GM19043 (cell line): ENCODE data around the gene DHRS7C.
"Not testable (repeated sequence)": the region's sequence is repeated elsewhere in the genome, so short reads cannot be mapped to it uniquely, and the experiment has no call there.

Experiments used
- ATAC-seq: cut with Tn5 transposase; IDR thresholded peaks from one replicate; pipeline ENCODE4 v1.9.1; 2021; ENCODE audit warnings: low read depth; ENCODE audit not compliant: unreplicated experiment

Gene DHRS7C

GRCh38 chr17:9810100-9810949 lies 18.9 kb upstream of the DHRS7C start:
- ATAC-seq = no peak

DNA sequence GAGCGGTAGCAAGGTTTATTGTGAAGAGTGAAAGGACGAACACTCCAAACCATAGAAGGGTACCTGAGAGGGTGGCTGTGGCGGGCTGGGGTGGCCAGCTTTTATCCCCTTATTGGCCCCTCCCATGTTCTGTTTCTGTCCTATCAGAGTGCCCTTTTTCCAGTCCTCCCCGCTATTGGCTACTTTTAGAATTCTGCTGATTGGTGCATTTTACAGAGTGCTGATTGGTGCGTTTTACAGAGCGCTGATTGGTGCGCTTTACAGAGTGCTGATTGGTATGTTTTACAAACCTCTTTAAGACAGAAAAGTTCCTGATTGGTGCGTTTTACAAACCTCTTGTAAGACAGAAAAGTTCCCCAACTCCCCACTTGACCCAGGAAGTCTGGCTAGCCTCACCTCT lies 18.0 kb upstream of the DHRS7C start:
- no peak for ATAC-seq

DNA sequence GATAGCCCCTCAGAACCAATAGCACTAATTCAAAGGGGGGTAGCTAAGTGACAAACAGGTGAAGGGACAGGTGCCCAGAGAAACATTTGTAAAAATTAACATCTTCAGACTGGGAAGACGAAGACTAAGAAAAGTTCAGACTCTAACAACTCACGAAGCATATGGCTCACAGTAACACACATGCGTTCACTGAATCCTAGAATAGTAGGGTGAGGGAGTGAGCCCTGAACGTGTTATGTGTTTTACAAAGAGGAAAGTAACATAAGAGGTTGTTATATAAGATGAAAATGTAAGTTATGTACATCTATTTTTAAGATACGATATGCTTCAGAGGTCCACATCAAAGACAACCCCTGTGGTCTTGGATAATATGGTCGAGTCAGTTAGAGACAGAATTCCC lies 15.3 kb upstream of the DHRS7C start:
- no peak for ATAC-seq

DNA sequence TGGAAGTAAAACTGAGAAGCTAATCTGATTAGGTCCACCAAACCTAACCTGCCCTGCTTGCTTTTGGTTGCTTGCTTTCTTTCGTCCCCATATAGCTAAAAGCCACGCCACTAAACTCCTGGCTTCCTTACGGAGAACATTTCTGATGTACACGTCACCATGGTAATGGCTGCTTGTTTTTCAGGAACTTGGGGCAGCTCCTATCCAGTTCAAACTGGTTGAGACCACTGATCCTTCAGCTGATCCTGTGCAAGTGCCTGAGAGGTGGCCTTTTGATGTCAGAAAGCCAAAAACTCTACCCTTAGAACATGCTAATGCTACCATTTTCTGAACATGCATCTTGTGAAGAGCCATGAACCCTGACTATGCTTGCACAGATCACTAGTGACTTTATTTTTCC lies 14.4 kb upstream of the DHRS7C start:
- no peak for ATAC-seq

- ATAC-seq = no peak
Measured at GRCh38 chr17:9802697-9803096, 11.3 kb upstream of the DHRS7C start.

DNA sequence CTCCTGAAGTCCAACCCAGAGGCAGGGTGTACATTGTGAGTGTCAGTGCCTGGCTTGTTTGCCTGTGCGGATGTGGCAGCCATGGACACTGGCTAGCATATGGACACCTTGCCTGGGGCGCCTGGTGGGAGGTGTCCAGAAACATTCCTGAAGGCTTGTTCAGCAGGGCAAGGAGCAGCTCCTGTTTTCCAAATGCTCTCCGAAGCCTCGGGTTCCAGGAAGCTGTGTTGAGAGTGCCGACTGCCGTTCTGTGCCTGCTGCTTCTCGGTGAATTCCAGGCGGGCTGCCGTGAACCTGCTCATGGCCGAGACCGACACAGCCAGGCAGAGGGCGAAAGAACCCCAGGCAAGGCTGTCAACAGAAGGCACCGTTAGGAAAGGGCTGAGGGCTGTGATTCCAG lies 10.9 kb upstream of the DHRS7C start:
- ATAC-seq = no peak

DNA sequence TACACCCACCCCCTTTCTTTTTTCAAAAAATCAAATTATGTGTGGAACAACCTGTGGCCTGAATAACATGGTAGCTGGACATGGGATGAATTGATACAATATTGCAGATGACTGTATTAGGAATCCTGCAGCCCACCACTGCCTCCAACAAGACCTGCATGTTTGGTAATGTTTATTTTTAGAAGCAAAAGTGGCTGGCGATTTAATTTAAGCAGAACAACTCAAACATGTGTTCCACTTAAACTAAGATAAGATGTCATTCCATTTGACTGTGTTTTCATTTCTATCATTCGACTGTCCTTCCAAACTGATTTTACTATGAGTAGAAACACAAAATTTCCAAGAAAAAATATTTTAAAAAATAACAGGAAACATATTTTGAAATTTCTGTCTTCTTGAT lies 10.1 kb upstream of the DHRS7C start:
- no peak for ATAC-seq

- no peak for ATAC-seq
Measured at GRCh38 chr17:9798724-9799123, 7.3 kb upstream of the DHRS7C start.

DNA sequence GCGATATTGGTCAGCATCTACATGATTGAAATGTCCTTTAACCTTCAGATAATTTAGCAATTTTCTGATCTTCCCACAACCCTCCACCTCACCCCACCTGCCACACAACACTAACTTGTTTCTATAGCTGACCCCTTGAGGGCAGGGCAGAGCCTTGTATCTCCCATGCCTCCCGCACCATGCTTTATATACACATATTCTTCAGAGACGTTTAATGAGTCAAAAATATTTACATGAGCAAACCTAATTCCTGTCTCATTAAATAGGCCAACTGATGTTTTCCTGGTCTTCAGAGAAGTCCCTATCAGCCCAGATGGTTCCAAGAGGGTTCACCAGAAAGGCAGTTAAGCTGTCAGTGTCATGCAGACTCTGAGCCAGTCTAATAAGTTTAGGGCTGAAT lies 6.6 kb upstream of the DHRS7C start:
- no peak for ATAC-seq

- no peak for ATAC-seq
Measured at GRCh38 chr17:9792181-9792840, 919 bp upstream of the DHRS7C start.

- ATAC-seq = no peak
Measured at GRCh38 chr17:9790316-9790715, 1.1 kb downstream of the DHRS7C start.

DNA sequence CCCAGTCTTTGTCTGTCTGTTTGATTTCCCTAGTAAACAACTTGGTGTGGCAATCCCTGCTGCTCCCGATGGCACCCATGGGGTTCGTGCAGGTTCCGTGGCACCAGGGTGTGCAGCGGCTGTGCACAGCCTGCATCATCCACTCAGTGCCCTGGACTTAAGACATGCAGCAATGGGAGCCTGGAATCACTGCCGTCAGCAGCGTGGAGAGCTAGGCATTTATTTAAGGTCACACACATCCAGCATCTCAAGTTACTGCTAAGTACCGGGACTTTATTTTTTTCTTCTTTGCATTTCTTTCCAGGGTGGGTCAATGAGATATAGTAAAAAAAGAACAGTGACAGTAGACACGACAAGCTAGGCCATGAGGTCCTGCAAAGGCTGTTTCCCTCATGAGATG lies 2.8 kb downstream of the DHRS7C start:
- no peak for ATAC-seq

GRCh38 chr17:9784544-9784943 lies 6.8 kb downstream of the DHRS7C start:
- no peak for ATAC-seq

DNA sequence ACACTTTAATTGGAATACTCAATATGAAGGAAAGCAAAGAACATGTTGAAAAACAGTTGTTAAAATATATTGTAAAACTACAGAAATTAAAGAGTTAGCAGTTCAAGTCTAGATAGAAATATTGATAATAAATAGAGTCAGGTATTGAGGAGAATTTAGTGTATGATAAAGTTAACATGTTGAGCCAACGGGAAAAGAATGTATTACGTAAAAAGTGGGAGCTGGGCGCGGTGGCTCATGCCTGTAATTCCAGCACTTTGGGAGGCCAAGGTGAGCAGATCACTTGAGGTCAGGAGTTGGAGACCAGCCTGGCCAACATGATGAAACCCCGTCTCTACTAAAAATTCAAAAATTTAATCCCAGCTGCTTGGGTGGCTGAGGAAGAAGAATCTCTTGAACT lies 7.9 kb downstream of the DHRS7C start:
- ATAC-seq = not testable (repeated sequence)

DNA sequence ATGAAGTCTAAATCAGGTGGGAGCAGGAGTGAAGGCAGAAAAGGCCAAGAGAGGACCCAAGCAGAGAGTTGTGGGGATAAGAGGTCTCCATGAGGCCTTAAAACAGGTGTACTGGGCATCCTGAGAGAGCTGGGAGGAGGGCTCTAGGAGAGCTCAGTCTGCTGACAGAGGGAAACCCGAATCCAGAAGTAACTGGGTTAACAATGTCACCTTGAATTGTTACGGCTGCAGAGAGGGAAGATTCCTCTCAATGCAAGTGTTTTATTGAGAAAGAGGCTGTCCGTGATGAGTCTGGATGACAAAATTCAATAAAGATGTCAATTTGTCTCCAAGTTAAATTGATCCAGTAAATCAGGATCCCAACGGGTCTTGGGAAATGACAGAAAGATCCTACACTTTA lies 8.3 kb downstream of the DHRS7C start:
- ATAC-seq = no peak

DNA sequence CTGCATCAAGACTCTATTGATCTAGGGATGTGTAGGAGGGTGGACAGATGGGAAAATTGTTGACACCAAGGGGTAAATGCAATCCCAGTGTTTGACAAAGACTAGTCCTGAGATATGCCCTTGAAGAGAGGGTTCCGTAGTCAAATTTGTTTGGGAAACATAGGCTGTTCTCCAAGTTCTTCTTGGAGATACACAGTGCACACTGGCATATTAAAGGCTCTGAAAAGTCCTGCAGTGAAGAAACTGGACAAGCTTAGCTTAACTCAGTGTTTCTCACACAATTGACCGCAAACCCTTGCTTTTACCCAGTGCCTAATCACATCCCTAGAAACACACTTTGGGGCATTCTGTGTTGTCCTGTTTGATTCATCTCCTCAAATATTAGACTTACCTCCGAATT lies 10.8 kb downstream of the DHRS7C start:
- ATAC-seq = no peak

DNA sequence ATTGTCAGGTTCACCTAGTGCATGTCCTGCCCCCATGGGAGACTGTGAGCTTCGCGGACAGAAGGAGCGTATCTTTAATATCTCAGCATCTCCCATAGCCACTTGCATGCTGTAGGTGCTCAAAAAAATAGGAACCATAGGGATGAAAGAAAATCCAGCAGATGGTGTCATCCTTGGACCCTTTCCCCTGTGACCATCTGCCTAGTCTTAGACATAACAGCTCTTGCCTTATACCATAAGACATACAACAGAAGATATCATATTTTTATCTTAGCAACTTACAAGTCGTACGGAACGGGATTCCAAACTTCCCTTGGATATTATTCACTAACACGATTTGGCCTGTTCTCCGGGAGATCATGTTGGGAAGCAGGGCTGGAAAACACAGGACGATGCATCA lies 14.5 kb downstream of the DHRS7C start:
- no peak for ATAC-seq

DNA sequence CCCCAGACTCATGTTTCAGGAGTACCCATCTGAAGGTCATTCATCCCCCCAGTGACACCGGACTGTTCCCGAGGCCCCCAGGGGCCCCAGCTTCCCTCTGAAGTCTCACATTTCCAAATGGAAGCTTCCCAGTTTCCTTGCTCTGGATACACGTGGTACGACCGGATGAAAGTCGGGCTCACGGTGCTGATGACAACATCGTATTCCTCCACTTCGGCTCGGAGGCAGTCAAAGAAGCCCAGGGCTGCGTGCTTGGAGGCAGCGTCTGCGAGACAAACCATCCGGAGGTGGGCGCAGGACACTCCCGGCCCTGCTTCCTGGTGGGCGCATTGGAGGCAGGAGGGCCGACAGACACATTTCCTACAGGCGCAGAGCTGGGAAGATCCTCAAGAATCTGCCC lies 18.7 kb downstream of the DHRS7C start:
- ATAC-seq = no peak

DNA sequence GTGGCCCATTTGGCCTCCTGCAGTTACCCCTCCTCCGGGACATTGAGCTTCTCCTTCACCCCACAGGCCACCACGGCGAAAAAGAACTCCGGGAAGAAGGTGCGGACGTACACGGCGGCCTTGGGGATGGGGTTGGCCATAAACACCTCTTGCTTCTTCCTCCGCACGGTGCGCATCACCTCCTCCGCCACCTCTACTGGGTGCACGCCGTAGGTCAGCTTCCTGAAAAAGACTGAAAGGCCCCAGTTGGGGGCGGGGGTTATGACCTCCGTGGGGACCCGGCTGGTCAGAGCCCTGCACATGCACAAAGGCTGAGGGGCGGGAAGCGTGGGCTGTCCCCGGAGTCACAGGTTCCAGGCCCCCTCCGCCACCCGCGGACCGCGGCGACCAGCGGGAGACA lies 19.9 kb downstream of the DHRS7C start:
- ATAC-seq = no peak

- ATAC-seq = no peak
Measured at GRCh38 chr17:9769036-9769695, 22.2 kb downstream of the DHRS7C start.

DNA sequence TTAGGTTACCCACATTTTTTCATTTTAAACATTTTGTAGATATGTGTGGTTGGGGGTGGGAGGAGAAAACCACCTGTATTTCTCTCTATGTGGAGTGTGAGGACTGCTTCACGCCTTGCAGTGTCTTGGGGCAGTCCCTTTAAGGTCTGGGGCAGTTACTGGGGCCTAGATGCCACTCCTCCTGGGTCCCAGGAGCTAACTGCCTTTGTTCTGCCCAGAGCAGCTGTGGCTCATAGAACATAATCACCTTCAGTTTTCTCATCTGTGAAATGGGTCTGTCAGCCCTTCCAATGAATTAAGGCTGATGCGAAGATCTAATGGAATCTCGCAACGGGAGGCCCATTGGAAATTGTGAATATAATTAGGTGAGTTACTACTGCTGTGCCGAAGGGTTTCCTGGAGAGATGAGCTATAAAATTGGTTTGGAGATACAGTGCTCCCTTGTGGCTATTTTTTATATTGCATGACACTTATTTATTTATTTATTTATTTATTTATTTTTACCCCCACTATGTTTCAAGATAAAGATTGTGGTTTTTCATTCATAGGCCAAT lies 22.9 kb downstream of the DHRS7C start:
- ATAC-seq = no peak
